Measurements from ENCODE around the gene CHFR. TPM values are rescaled to one million over a fixed set of nuclear protein-coding genes. Genes with fewer than 3 reads are reported as not detected.
A peak's percentile ranks its signal among the peaks of the same experiment; 100 is the strongest.
"Not testable (repeated sequence)": the region's sequence is repeated elsewhere in the genome, so short reads cannot be mapped to it uniquely, and the experiment has no call there.

Gene CHFR
- total RNA-seq, 1 donor: 55.0 TPM

DNA sequence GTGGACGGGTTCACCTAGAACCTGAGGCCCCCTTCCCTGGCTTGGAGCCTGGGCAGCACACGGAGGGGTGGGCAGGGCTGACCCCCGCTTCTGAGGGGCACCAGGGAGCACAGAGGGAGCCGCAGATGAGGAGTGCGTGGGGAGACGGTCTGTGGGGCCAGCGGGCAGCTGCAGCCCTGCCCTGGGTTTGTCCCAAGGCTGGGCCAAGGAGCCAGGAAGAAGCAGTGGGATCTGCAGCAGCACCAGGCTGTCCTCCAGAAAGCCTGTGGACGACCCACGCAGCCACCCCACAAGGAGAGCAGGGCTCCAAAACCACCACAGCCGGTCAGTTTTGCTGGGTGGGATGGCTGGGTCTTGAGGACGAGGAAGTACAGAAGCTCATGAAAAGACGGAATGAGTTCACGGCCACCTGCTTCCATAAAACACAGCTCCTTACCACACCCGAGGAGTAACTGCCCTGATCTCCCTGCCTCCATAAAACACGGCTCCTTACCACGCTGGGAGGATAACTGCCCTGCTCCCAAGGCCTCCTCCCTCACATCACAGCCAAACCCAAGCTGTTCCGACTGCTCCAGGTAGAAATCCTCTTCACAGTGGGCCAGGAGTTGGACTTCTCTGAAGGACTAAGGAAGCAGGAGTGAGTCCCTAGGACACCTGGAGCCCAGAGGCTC is 48.9 kb downstream of the CHFR start:
- H3K4me1 ChIP-seq (ENCODE audit: insufficient read depth, low read length): no peaks in the 10 kb centered on the region
- H4K20me1 ChIP-seq (ENCODE audit: insufficient read depth, low read length): peaks cover 5% of the 10 kb centered on the region
- H3K9me3 ChIP-seq (ENCODE audit: low read depth, low read length): no peaks in the 10 kb centered on the region
- TF ChIP-seq, protein P1, sequence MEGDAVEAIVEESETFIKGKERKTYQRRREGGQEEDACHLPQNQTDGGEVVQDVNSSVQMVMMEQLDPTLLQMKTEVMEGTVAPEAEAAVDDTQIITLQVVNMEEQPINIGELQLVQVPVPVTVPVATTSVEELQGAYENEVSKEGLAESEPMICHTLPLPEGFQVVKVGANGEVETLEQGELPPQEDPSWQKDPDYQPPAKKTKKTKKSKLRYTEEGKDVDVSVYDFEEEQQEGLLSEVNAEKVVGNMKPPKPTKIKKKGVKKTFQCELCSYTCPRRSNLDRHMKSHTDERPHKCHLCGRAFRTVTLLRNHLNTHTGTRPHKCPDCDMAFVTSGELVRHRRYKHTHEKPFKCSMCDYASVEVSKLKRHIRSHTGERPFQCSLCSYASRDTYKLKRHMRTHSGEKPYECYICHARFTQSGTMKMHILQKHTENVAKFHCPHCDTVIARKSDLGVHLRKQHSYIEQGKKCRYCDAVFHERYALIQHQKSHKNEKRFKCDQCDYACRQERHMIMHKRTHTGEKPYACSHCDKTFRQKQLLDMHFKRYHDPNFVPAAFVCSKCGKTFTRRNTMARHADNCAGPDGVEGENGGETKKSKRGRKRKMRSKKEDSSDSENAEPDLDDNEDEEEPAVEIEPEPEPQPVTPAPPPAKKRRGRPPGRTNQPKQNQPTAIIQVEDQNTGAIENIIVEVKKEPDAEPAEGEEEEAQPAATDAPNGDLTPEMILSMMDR (IDR thresholded peaks at IDR 0.05; ENCODE audit: extremely low read depth, low read depth, low read length): no peak
- no peak for DNase-seq (ENCODE audit: insufficient read length, low spot score, missing footprints)
- no peak overlapping the region for H3K4me2 ChIP-seq (ENCODE audit: insufficient read depth, low read length)
- H3K27me3 ChIP-seq (ENCODE audit: insufficient read depth, low read length): no peaks in the 10 kb centered on the region
- H3K79me2 ChIP-seq (ENCODE audit: insufficient read depth, low read length): peaks cover 2% of the 10 kb centered on the region
- no peak overlapping the region for H2AFZ ChIP-seq (ENCODE audit: low read length)
- H3K27ac ChIP-seq (ENCODE audit: low read depth, low read length): no peak overlapping the region
- H3K36me3 ChIP-seq (ENCODE audit: insufficient read depth, low read length): peaks cover 37% of the 10 kb centered on the region
- no peak overlapping the region for H3K4me3 ChIP-seq (ENCODE audit: insufficient read depth, low read length)

DNA sequence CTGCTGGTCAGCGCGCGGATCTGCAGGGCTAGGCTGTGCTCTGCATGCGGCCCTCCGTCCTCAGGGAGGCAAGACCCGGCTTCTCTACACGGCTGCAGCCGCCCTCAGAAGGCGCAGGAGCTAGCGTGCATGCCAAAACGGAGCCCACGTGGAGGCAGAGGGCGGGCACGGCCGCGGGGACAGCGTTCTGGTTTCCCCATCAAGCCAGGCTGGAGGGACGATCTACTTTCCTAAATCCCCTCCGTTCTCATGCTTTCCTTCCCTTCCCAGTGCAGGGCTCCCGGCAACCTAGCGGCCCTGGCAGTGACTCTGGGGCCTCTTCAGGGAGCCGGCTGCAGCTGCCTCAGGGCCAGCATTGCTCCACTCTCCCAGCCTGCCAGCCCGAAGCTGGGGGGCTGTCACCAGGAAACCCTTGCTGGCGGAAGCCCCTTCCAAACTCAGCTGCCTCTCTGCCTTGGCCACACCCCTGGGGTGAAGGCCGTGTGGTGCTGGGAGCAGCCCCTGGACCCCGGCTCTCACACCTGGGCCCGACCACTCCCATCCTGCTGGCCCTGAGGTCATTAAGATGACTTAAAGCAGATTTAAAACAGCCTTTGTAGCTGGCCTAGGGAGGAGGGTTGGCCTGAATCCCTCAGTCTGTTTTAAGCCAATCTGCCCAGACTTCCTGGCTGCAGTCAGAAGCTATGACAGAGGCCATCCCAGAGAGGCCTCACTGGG is 49.6 kb downstream of the CHFR start:
- H3K36me3 ChIP-seq (ENCODE audit: insufficient read depth, low read length): peaks cover 32% of the 10 kb centered on the region
- H3K4me1 ChIP-seq (ENCODE audit: insufficient read depth, low read length): no peaks in the 10 kb centered on the region
- no peak overlapping the region for H3K4me3 ChIP-seq (ENCODE audit: insufficient read depth, low read length)
- peaks cover 2% of the 10 kb centered on the region for H3K79me2 ChIP-seq (ENCODE audit: insufficient read depth, low read length)
- no peak overlapping the region for H3K4me2 ChIP-seq (ENCODE audit: insufficient read depth, low read length)
- H3K27me3 ChIP-seq (ENCODE audit: insufficient read depth, low read length): no peaks in the 10 kb centered on the region
- TF ChIP-seq, protein P1 (IDR thresholded peaks at IDR 0.05; ENCODE audit: extremely low read depth, low read depth, low read length): no peak
- no peak overlapping the region for H3K27ac ChIP-seq (ENCODE audit: low read depth, low read length)
- no peaks in the 10 kb centered on the region for H3K9me3 ChIP-seq (ENCODE audit: low read depth, low read length)
- H4K20me1 ChIP-seq (ENCODE audit: insufficient read depth, low read length): peaks cover 5% of the 10 kb centered on the region
- H2AFZ ChIP-seq (ENCODE audit: low read length): no peak overlapping the region
- no peak for DNase-seq (ENCODE audit: insufficient read length, low spot score, missing footprints)

GRCh38 chr12:132836795-132837331 is 50.5 kb downstream of the CHFR start:
- TF ChIP-seq, protein P1 (IDR thresholded peaks at IDR 0.05; ENCODE audit: extremely low read depth, low read depth, low read length): no peak
- no peak overlapping the region for H3K27ac ChIP-seq (ENCODE audit: low read depth, low read length)
- no peak overlapping the region for H2AFZ ChIP-seq (ENCODE audit: low read length)
- H3K4me3 ChIP-seq (ENCODE audit: insufficient read depth, low read length): no peak overlapping the region
- H3K27me3 ChIP-seq (ENCODE audit: insufficient read depth, low read length): no peaks in the 10 kb centered on the region
- no peak overlapping the region for H3K4me2 ChIP-seq (ENCODE audit: insufficient read depth, low read length)
- H3K36me3 ChIP-seq (ENCODE audit: insufficient read depth, low read length): peaks cover 24% of the 10 kb centered on the region
- H4K20me1 ChIP-seq (ENCODE audit: insufficient read depth, low read length): peaks cover 5% of the 10 kb centered on the region
- DNase-seq (ENCODE audit: insufficient read length, low spot score, missing footprints): peak; percentile 60
- H3K79me2 ChIP-seq (ENCODE audit: insufficient read depth, low read length): peaks cover 2% of the 10 kb centered on the region
- no peaks in the 10 kb centered on the region for H3K9me3 ChIP-seq (ENCODE audit: low read depth, low read length)
- no peaks in the 10 kb centered on the region for H3K4me1 ChIP-seq (ENCODE audit: insufficient read depth, low read length)

DNA sequence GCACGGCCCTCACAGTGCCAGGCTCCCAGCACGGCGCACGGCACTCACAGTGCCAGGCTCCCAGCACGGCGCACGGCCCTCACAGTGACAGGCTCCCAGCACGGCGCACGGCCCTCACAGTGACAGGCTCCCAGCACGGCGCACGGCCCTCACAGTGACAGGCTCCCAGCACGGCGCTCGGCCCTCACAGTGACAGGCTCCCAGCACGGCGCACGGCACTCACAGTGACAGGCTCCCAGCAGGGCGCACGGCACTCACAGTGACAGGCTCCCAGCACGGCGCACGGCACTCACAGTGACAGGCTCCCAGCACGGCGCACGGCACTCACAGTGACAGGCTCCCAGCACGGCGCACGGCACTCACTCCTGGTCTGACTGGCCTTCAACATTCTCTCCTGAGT is 51.2 kb downstream of the CHFR start:
- not testable (repeated sequence) for H3K27me3 ChIP-seq (ENCODE audit: insufficient read depth, low read length); H3K79me2 ChIP-seq (ENCODE audit: insufficient read depth, low read length); H2AFZ ChIP-seq (ENCODE audit: low read length); H3K4me2 ChIP-seq (ENCODE audit: insufficient read depth, low read length); H4K20me1 ChIP-seq (ENCODE audit: insufficient read depth, low read length); H3K27ac ChIP-seq (ENCODE audit: low read depth, low read length); H3K4me1 ChIP-seq (ENCODE audit: insufficient read depth, low read length); DNase-seq (ENCODE audit: insufficient read length, low spot score, missing footprints); H3K9me3 ChIP-seq (ENCODE audit: low read depth, low read length); H3K4me3 ChIP-seq (ENCODE audit: insufficient read depth, low read length)
- peaks cover 20% of the 10 kb centered on the region for H3K36me3 ChIP-seq (ENCODE audit: insufficient read depth, low read length)

All from osteoblast (primary cell).